Stimulated activated CD8-positive, alpha-beta memory T cell treated with anti-CD3 and anti-CD28 coated beads, Interleukin-15, amount 100 ng/mL, for 1 hour (primary cell): ENCODE results near the gene DOK7.

Experiments
- DNase-seq: peaks from one replicate; pipeline ENCODE4 v3.0.0-alpha.2; 2020; ENCODE audit warnings: low read depth

Gene DOK7

DNA sequence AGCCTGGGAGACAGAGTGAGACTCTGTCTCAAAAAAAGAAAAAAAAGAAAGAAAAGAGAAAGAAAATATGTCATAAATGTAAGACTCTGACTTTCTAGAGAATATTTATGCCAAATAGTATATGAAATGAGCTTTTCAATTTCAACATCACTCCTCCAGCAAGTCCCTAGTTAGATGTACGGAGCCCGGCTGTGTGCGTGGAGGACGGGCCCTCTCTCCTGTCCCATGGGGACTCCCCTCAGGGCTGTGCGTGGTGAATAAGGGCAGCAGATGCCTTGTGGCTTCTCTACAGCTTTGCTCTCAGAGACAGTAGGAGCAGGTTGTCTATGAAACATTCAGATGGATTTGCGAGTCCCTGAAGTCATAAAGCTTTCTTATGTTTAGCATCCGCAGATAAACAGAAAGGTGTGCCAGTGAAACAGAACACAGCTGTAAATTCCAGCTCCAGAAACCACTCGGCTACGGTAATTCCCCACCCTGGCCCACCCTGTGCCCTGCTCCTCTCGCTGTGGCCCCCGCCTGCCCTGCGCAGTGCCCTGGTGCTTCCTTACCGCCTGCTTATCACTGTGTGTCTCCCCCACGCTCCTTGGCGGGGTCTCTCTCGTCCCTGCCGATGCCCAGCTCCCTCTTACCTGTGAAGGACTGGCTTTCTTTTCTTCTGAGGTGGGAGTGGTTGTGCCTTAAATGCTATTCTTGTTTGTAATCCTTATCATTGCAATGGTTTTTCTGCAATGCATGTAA is 35.2 kb upstream of the DOK7 start:
- no peak for DNase-seq

DNA sequence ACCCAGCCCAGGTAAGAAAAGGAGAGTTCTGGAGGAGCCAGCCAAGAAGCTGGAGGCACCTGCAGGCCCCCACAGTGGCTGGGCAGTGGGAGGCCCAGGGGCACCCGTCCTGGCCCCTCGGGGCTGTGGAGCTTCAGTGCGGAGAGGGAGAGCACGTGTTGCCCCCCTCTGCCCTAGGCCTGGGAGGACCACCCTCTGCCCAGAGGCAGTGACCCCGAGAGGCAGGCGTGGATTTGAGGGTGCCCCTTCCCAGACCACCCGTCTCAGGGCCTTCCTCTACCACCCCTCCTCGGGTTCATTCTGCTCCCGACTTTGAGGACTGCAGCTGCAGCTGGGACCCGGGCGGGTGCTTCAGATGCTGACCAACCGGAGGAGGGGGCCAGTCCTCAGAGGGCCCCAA is 33.5 kb upstream of the DOK7 start:
- no peak for DNase-seq

DNA sequence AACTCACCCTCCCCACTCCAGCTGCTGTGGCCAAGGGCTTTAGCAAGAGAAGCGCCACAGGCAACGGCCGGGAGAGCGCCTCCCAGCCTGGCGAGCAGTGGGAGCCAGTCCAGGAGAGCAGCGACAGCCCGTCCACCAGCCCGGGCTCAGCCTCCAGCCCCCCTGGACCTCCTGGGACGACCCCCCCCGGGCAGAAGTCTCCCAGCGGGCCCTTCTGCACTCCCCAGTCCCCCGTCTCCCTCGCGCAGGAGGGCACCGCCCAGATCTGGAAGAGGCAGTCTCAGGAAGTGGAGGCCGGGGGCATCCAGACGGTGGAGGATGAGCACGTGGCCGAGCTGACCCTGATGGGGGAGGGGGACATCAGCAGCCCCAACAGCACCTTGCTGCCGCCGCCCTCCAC is 32.6 kb upstream of the DOK7 start:
- no peak for DNase-seq

DNA sequence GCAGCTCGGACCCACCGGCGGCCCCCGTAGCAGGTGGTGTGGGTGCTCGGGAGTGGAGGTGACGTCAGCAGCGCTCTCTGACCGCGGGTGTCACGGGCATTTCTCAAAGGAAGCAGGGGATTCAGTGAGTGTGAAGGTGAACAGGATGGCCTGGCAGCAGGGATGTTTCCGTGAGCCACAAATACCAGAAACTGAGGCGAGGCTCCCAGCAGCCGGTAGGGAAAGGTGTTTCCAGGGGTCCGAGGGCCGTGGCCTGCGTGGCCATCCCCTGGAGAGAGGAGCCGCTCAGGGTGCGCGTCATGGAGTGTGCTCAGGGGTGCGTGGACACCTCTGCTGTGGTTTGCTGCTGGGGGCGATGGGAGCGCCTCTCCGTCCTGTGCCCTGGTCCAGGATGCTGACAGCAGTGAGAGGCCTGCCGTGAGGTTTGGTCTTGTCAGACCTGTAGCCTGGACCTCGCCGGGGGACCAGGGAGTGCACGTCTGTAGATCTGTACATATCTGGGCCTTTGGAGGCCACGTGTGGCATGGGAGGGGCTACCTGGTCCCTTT is 31.6 kb upstream of the DOK7 start:
- no peak for DNase-seq

DNA sequence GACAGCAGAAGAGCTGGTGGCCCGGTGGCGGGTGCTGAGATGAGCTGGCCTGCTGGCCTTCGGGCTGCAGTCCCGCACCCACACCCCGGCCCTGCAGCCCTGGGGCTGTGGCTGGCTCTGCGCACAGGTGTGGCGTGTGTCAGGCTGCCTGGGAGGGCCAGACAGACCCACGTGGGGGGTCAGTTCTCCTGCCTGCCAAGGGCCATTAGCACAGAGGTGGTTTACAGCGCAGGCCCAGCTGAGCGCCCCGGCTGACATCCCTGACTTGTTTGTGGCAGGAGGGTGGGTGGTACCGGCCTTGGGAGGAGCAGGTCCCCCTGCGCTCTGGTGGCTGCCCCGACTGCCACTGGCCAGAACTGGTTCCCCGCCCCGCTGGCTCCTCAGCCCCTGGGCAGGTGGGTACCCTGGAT is 30.7 kb upstream of the DOK7 start:
- no peak for DNase-seq

DNA sequence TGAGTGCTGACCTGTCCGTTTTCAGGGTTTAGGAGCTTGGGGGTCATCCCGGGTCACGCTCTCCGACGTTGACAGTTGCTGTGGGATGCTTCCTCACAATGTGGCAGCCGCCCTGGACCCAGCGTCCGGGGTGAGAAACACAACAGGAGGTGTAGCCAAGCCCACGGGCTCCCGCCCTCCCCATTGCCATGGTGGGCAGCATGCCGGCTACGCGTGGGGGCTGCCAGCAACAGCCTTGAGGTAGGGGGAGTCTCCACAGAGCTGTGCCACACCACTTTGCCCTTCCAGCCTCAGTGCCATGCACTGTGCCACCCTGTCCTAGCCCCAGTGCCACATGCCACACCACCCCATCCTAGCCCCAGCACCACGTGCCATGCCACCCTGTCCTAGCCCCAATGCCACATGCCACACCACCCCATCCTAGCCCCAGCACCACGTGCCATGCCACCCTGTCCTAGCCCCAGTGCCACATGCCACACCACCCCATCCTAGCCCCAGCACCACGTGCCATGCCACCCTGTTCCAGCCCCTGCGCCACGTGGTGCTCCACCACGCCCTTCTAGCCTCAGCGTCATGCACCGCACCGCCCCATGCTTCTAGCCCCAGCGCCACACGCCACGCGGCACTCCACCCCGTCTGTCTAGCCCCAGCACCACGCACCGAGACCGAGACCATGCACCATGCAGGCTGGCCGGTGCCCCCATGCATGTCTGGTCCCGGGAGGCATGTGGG is 29.8 kb upstream of the DOK7 start:
- no peak for DNase-seq

DNA sequence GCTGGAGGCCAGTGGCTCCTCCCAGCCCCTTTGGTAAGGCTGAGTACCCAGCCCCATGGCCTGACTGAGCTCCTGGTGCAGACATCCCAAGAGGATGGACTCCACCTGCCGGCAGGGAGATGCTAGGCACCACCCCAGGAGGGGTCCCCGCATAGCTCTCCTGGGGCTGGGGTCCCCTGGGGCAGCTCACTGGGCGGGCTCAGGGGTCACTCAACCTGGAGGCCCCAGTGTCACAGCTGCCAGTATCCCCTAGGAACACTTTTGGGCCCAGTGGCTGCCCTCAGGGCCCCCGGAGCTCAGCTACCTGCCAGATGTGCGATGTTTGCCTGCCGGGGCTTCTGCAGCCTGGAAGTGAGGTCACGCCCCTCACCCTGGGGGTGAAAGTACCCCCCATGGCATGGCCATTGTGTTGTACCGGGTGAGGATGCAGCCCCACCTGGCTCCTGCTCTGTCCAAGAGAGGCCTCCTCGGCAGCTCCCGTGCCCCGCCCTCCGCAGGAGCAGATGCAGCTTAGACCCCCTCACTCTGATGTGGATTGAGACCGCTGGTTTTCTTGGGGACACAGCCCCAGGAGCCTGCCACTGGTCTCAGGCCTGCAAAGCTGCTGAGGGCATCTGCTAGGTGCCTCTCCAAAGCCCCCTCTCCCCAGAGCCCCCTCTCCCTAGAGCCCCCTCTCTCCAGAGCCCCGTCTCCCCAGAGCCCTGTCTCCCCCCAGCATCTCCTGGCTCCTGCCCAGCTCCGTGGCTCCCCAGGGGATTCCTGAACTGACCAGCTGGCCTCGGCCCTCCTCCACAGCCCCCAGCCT is 28.0 kb upstream of the DOK7 start:
- no peak for DNase-seq

DNA sequence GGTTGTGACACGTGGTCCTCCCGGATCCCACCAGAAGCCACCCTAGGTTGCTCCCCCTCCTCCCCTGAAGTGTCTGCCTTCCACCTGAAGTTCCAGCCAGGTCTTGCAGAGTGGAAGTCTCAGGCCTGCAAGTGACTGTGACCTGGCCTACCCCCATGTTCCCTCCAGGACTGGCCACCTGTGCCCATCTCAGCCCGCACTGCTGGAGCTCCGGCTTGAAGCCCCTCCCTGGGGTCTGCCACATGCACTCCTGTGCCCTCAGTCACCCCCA is 27.5 kb upstream of the DOK7 start:
- DNase-seq: no peak

DNA sequence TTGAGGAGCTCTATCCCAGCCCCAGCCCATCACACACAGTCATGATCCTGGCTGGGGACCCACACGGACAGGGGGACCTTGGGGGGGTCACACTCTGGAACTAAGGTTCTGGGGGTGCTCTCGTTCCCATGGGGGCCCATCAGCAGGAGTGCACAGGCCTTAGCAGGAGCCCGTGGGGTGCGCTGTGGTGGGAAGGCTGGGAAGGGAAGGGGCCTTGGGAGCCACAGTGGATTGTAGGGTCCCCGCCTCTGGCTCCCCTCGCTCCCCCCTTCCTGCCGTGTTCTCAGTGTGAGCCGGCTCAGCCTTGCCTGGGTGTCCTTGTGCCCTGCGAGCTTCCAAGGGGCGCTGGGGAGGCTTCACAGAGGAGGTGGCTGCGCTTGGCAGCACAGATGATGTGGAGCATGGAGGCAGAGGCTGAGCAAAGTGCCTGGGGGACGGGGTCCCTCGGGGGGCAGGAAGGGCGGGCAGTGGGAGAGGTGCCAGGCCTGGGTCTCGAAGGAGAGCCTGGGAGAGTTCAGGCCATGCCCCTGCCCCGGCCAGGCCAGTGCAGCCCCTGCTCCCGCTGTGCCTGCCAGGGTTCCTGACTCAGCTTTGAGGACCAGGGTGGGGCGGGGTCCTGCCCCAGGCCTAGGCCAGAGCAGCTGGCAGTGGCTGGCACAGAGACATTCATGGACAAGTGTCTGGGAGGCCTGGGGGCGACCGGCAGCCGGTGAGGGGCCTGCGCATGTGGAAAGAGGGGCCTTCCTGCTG is 26.9 kb upstream of the DOK7 start:
- DNase-seq: no peak

DNA sequence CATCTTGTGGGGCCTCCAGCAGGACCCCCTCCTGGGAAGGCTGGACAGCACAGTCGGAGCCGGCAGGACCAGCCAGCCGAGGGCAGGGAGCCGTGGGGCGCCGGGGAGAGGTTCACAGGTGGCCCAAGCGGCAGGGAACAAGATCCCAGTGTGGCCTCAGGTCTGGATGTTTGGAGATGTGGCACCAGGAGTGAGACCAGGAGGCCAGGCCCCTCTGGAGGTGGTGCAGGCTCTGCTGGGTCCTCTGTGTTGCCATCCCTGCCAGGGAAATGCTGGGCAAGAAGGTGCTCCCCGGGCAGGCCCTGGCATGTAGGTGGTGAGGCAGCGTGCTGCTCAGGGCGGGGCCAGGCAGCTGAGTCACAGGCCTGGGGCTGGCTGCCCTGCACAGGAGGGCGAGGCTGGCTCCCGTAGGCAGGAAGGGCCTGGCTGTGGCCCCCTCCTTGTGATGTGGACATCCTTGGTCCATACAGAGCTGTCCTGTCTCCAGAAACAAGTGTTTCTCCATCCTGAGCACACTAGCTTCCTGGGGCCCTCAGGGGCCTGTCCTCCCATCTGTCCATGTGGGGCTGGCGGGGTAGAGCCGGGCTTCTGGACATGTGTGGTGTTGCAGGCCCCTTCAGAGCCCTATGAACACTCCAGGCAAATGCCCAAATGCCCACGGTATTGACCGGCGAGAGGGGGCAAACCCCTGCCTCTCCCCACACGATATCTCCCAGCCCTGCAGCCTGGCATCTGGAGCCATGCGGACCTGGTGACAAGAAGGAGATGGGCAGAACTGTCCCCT is 26.1 kb upstream of the DOK7 start:
- no peak for DNase-seq

DNA sequence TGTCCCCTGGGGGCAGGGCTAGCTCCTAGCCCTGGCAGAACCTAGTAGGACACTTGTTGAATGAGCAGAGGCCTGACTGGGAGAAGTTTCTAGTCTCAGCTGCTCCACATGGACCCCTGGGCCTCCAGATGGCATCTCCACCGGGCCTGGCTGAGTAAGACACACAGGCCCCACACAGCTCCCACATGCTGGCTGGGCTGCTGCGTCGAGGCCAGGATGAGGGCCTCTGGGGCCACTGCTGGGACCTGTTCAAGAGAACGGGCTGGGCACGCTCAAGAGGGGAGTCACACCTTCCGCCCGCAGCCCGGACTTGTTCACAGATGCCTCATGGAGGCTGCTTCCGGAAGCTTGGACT is 25.5 kb upstream of the DOK7 start:
- no peak for DNase-seq

DNA sequence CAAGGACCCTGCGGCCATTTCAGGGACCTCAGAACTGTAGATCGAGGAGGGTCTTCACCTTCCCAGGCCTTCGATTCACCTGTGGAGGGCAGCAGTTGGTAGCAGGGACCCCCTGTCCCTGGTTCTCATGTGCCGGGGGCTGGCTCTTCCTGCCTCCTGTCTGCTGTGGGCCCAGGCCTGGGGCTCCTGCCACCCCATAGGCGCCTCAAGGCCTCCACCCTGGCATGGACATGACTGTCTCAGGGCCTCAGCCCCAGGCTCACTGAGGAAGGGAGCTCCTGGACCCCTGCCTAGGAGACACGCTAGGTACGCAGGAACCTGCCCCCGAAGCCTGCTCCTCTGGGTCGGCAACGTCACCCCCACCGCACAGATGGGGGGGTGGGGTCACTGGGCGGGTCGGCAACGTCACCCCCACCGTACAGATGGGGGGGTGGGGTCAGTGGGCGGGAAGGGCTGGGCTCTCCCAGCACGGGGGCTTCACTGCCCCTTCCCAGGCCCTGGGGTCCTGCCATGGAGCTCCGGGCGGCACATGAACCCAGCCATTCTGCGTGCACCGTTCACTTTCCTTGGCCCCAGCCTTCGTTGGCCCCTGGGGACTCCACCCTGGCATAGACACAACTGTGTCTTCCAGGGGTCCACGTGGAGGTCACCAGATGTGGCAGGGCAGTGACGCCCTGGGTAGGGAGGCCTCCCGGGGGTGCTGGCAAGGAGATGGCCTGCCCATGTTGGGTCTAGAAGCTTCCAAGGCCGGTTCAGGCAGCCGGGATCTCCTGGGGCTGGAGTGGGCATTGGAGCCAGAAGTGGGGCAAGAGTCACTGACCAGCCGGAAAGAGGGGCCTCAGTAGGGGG is 24.9 kb upstream of the DOK7 start:
- DNase-seq: no peak

DNA sequence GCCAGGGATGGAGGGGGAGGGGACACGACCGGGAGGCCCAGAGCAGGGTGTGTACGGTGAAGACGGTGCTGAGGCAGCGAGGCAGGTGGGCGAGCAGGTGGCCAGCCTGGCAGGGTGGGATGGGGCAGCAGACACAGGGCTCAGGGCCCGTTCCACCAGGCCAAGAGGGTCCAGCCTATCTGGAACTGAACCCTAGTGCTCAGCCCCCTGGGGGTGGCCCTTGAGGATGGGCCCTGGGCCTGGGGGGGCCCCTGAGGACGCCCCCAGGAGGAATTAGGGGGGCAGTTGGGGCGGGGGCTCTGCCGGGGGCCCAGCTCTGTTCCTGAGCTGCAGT is 24.3 kb upstream of the DOK7 start:
- DNase-seq: no peak

DNA sequence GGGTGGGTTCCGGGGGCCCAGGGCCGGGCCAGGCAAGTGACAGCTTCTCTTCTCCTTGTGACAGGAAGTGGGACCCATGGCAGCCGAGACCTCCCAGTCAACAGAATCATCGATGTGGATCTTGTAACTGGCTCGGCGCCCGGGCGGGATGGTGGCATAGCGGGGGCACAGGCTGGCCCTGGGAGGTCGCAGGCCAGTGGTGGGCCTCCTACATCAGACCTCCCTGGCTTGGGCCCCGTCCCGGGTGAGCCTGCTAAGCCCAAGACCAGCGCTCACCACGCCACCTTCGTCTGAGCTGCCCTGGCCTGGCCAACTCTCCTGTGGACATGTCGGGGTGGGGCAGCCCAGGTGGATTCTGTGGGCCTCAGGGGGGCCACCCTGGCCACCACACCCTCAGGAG is 23.7 kb upstream of the DOK7 start:
- no peak for DNase-seq

DNA sequence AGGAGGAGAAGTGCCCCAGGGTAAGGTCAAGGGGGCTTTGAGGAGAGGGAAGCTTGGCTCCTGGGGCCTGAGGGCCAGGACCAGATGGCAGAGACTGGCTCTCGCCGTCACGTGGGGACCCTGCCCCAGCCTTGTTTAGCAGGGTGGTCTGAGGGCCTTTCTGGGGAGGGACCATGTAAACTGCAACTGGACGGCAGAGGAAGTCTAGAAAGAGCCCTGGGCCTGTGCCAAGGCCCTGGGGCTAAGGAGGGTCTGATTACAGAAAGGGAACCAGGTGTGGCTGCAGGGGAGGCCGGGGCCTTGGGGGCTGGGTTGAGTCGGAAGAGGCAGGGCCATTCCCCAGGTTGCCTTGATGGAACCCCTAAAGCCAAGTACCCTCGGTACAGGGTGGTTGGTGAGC is 23.1 kb upstream of the DOK7 start:
- DNase-seq: no peak

DNA sequence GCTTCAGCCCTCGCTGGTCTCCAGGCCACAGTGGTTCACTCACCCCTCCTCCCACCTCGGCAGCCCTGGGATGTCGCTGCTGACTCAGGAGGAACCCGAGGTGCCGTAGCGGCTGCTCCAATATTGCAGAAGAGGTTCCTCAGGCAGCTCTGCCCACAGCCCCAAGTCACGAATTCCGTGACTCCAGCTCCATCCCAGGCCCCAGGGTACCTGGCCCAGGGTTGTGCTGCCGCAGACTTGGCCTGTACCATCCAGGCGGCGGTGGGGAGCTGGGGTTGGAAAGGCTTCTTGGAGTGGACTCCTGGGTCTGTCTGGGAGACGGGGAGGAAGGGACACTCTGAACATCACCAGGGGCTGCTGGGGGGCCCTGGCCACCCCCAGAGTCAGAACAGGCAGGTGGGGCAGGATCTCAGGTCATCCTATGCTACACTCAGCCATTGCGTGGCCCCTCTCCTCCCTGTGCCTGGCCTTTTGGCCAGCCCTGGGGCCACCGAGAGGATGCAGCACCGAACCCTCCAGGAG is 22.1 kb upstream of the DOK7 start:
- no peak for DNase-seq

DNA sequence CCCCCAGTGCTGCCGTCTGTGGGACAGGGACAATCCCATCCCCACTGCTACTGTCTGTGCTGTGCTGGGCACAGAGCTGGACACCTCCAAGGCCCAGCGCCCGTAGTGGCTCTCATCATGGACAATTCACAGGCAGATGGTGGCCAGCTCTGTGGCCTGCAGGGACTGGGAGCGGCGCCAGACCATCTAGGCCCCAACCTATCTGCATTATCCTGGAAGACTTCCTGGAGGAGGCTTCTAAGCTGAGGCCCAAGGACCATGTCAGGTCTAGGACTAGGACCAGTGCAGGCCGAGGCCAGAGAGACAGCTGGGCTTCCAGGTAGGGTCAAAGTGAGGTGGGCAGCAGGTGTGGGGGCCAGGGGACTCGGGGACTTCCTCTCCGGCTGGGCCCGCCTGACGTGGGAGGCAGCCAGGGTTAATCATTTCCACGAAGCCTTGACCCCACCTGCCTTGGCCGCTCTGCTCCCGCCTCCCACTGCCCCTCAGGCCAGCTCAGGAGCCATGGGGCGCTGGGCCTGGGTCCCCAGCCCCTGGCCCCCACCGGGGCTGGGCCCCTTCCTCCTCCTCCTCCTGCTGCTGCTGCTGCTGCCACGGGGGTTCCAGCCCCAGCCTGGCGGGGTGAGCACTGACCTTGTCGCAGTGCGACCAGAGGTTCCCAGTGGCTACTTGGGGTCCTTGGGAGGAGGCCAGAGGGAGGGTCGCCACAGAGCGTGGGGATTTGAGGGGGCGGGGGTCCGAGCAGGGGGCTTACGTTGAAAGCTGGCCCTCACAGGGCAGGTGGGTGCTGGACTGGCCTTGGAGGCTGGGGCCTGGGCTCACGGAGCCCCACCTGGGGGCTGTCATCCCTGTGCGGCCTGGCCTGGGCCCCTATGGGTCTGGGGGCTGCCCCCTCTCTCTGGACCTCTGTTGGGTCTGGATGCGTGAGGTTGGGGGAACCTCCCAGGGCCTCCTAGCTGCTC is 21.3 kb upstream of the DOK7 start, which contains the start of gene HGFAC:
TSS of gene HGFAC (plus strand) at position 468 of the 959 bp plus-strand sequence. CDS start at position 502, 34 bp downstream.
- DNase-seq: no peak

DNA sequence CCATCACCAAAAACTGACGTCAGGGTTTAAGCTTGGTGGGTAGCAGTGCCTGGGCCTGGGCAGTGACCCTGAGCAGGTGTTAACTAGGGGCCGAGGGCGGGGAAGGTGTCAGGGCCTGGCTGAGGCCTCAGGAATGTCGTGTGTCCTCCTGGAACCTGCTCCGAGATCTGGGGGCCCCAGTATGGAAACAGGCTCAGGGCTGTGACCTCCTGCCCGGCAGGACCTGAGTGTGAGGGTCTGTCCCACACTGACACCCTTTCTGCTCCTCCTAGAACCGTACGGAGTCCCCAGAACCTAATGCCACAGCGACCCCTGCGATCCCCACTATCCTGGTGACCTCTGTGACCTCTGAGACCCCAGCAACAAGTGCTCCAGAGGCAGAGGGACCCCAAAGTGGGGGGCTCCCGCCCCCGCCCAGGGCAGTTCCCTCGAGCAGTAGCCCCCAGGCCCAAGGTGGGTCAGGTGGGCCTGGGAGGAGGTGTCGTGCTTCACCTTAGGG is 20.6 kb upstream of the DOK7 start:
- no peak for DNase-seq
